Keratinocyte (primary cell): ENCODE data around the gene SORT1. TPM values are rescaled to one million over a fixed set of nuclear protein-coding genes. Genes with fewer than 3 reads are reported as not detected.

Source experiments
- DNase-seq: peaks from one replicate; pipeline ENCODE4 v3.0.0-alpha.2; 2011; ENCODE audit warnings: low read depth, missing footprints, low spot score
- FAIRE-seq: peaks from 2 replicates; lab custom pipeline; 2011; peaks lifted over from hg19 to GRCh38; lab: Jason Lieb, UNC
- H2AFZ ChIP-seq: 2 replicates; pipeline ENCODE4 v1.6.0; 2012; ENCODE audit warnings: low read length, control low read depth, inconsistent platforms; ENCODE audit not compliant: control insufficient read depth
- H3K27ac ChIP-seq: 2 replicates; pipeline ENCODE4 v1.5.1; 2011; ENCODE audit warnings: low read length; ENCODE audit not compliant: control insufficient read depth, insufficient read depth
- H3K27me3 ChIP-seq: 3 replicates; pipeline ENCODE4 v1.6.0; 2011; ENCODE audit warnings: low read length; ENCODE audit not compliant: control insufficient read depth, insufficient read depth; ENCODE audit errors: extremely low read depth
- H3K36me3 ChIP-seq, 2 experiments: 2 replicates in 1 of 2; 3 replicates in 1 of 2; pipeline ENCODE4 v1.5.1; 2011; ENCODE audit warnings: low read length in 2 of 2, mild to moderate bottlenecking in 1 of 2; ENCODE audit not compliant: control insufficient read depth in 2 of 2, insufficient read depth in 2 of 2; ENCODE audit errors: extremely low read depth in 1 of 2
- H3K4me1 ChIP-seq: 3 replicates; pipeline ENCODE4 v1.5.1; 2011; ENCODE audit warnings: low read length; ENCODE audit not compliant: control insufficient read depth, insufficient read depth; ENCODE audit errors: extremely low read depth
- H3K4me2 ChIP-seq: 3 replicates; pipeline ENCODE4 v1.6.0; 2011; ENCODE audit warnings: low read depth, low read length; ENCODE audit not compliant: control insufficient read depth, insufficient read depth; ENCODE audit errors: extremely low read depth
- H3K4me3 ChIP-seq, 3 experiments: fragments of 200-600 bp in 1 of 3; sonication (generic) in 1 of 3; 2 replicates in 2 of 3; 3 replicates in 1 of 3; pipeline ENCODE4 v1.5.1; 2011 to 2016; ENCODE audit warnings: low read length in 3 of 3, mild to moderate bottlenecking in 3 of 3, control low read depth in 2 of 3, inconsistent platforms in 1 of 3, low read depth in 1 of 3, mixed read lengths in 1 of 3, mixed run types in 1 of 3, moderate library complexity in 1 of 3; ENCODE audit not compliant: control insufficient read depth in 2 of 3, insufficient read depth in 2 of 3; ENCODE audit errors: extremely low read depth in 1 of 3
- H3K79me2 ChIP-seq: 2 replicates; pipeline ENCODE4 v1.6.0; 2012; ENCODE audit warnings: low read length; ENCODE audit not compliant: control insufficient read depth, insufficient read depth
- H3K9ac ChIP-seq: 3 replicates; pipeline ENCODE4 v1.6.0; 2011; ENCODE audit warnings: low read length; ENCODE audit not compliant: control insufficient read depth, insufficient read depth; ENCODE audit errors: extremely low read depth
- H3K9me1 ChIP-seq: 3 replicates; pipeline ENCODE4 v1.6.0; 2011; ENCODE audit warnings: low read length; ENCODE audit not compliant: control insufficient read depth, insufficient read depth; ENCODE audit errors: extremely low read depth
- H3K9me3 ChIP-seq: 2 replicates; pipeline ENCODE4 v1.5.1; 2012; ENCODE audit warnings: low read depth, low read length; ENCODE audit not compliant: control insufficient read depth
- H4K20me1 ChIP-seq: 3 replicates; pipeline ENCODE4 v1.6.0; 2011; ENCODE audit warnings: low read length; ENCODE audit not compliant: control insufficient read depth, insufficient read depth; ENCODE audit errors: extremely low read depth
- EZH2 ChIP-seq: IDR thresholded peaks from one replicate; pipeline ENCODE4 v1.6.1; 2012; ENCODE audit warnings: inconsistent platforms, mild to moderate bottlenecking, low read length, moderate library complexity
- dilution Hi-C: fragments of 300-500 bp; cut with MboI; formaldehyde crosslinking; loops from one replicate; pipeline ENCODE4 v1.7.0; 2020; ENCODE audit warnings: low sequenced_read_pairs; ENCODE audit not compliant: extremely low pct_ligation_motif_present
- polyA plus RNA-seq, 5 experiments: library from polyadenylated mRNA; depleted of rRNA in 3 of 5; stranded (reverse) in 3 of 5; stranded (forward) in 1 of 5; unstranded in 1 of 5; fragments of >200 nt; gene quantifications; 1 replicate in 1 of 5; 2 replicates in 3 of 5; 3 replicates in 1 of 5; pipeline versions ENCODE4 v1.2.1 to v1.2.3, GENCODE V29; 2011 to 2012; ENCODE audit warnings: missing spikeins in 2 of 5, low read depth in 1 of 5, low replicate concordance in 1 of 5
- TF ChIP-seq, protein P1 (sequence below), 3 experiments: IDR thresholded peaks in 1 of 3; conservative IDR thresholded peaks in 1 of 3; optimal IDR thresholded peaks in 1 of 3; 2 replicates in 2 of 3; 3 replicates in 1 of 3; pipeline versions ENCODE3 to v1.5.1; 2011; ENCODE audit warnings: low read length in 3 of 3, mild to moderate bottlenecking in 3 of 3, moderate library complexity in 2 of 3, control low read depth in 1 of 3, inconsistent platforms in 1 of 3; ENCODE audit not compliant: insufficient read depth in 2 of 3; ENCODE audit errors: extremely low read depth in 1 of 3

SORT1 gene
- polyA plus RNA-seq, 1 donor (not counting 4 experiments of a cell fraction or from before 2014, with no cell fraction given): 1.6 TPM

GRCh38 chr1:109400035-109400655, 2.4 kb upstream of the SORT1 start:
- no peak for FAIRE-seq
- no peak overlapping the region for H2AFZ ChIP-seq

GRCh38 chr1:109399326-109399957, 1.7 kb upstream of the SORT1 start:
- peak; percentile 55 for FAIRE-seq
- dilution Hi-C loops: no loop called here
- no peaks in the 10 kb centered on the region for H3K9me1 ChIP-seq
- H3K4me3 ChIP-seq: no peak overlapping the region
- H3K9me3 ChIP-seq: no peaks in the 10 kb centered on the region
- peaks cover 6% of the 10 kb centered on the region for H3K4me1 ChIP-seq
- no peak overlapping the region for H3K9ac ChIP-seq
- peaks cover 12% of the 10 kb centered on the region for H3K27me3 ChIP-seq
- H4K20me1 ChIP-seq: no peaks in the 10 kb centered on the region
- H3K4me2 ChIP-seq: no peak overlapping the region
- TF ChIP-seq EZH2: no peak
- TF ChIP-seq, protein P1, sequence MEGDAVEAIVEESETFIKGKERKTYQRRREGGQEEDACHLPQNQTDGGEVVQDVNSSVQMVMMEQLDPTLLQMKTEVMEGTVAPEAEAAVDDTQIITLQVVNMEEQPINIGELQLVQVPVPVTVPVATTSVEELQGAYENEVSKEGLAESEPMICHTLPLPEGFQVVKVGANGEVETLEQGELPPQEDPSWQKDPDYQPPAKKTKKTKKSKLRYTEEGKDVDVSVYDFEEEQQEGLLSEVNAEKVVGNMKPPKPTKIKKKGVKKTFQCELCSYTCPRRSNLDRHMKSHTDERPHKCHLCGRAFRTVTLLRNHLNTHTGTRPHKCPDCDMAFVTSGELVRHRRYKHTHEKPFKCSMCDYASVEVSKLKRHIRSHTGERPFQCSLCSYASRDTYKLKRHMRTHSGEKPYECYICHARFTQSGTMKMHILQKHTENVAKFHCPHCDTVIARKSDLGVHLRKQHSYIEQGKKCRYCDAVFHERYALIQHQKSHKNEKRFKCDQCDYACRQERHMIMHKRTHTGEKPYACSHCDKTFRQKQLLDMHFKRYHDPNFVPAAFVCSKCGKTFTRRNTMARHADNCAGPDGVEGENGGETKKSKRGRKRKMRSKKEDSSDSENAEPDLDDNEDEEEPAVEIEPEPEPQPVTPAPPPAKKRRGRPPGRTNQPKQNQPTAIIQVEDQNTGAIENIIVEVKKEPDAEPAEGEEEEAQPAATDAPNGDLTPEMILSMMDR (optimal IDR thresholded peaks at IDR 0.05 in 1 of 3, IDR thresholded peaks at IDR 0.05 in 1 of 3, conservative IDR thresholded peaks at IDR 0.05 in 1 of 3; ENCODE audit: extremely low read depth in 1 of 3, insufficient read depth in 2 of 3, low read length in 3 of 3): peak in 1 of 3 experiments; percentile 36
- H3K79me2 ChIP-seq: no peaks in the 10 kb centered on the region
- no peak for DNase-seq
- no peak overlapping the region for H3K27ac ChIP-seq
- H2AFZ ChIP-seq: no peak overlapping the region
- H3K36me3 ChIP-seq: peaks cover 0 to 7% of the 10 kb centered on the region in 2 experiments

More at GRCh38 chr1:109400035-109400655, 2.4 kb upstream of the SORT1 start:
- no peaks in the 10 kb centered on the region for H3K9me3 ChIP-seq
- no peak overlapping the region for H3K4me3 ChIP-seq
- no peak overlapping the region for H3K9ac ChIP-seq
- TF ChIP-seq EZH2: no peak
- TF ChIP-seq, protein P1 (optimal IDR thresholded peaks at IDR 0.05 in 1 of 3, IDR thresholded peaks at IDR 0.05 in 1 of 3, conservative IDR thresholded peaks at IDR 0.05 in 1 of 3; ENCODE audit: extremely low read depth in 1 of 3, insufficient read depth in 2 of 3, low read length in 3 of 3): no peak
- H4K20me1 ChIP-seq: no peaks in the 10 kb centered on the region
- H3K4me2 ChIP-seq: no peak overlapping the region
- H3K79me2 ChIP-seq: no peaks in the 10 kb centered on the region
- DNase-seq: no peak
- peaks cover 0 to 7% of the 10 kb centered on the region in 2 experiments for H3K36me3 ChIP-seq
- H3K27me3 ChIP-seq: peaks cover 12% of the 10 kb centered on the region
- dilution Hi-C loops: no loop called here
- H3K4me1 ChIP-seq: peaks cover 6% of the 10 kb centered on the region
- no peaks in the 10 kb centered on the region for H3K9me1 ChIP-seq
- H3K27ac ChIP-seq: no peak overlapping the region
